ENCODE measurements around the gene ANKRD9.

ANKRD9 gene

GRCh38 chr14:102485693-102486512, 23.7 kb downstream of the ANKRD9 start (continued):
- TF ChIP-seq, protein P1, sequence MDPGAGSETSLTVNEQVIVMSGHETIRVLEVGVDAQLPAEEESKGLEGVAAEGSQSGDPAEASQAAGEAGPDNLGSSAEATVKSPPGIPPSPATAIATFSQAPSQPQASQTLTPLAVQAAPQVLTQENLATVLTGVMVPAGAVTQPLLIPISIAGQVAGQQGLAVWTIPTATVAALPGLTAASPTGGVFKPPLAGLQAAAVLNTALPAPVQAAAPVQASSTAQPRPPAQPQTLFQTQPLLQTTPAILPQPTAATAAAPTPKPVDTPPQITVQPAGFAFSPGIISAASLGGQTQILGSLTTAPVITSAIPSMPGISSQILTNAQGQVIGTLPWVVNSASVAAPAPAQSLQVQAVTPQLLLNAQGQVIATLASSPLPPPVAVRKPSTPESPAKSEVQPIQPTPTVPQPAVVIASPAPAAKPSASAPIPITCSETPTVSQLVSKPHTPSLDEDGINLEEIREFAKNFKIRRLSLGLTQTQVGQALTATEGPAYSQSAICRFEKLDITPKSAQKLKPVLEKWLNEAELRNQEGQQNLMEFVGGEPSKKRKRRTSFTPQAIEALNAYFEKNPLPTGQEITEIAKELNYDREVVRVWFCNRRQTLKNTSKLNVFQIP (CRISPR knock-in tag; IDR thresholded peaks at IDR 0.05; ENCODE audit: borderline replicate concordance, low read depth) = no peak
- TF ChIP-seq OSR1 (CRISPR knock-in tag; IDR thresholded peaks at IDR 0.05) = no peak

GRCh38 chr14:102484316-102484715, 25.3 kb downstream of the ANKRD9 start:
- TF ChIP-seq TCF4 (CRISPR knock-in tag; IDR thresholded peaks at IDR 0.05; ENCODE audit: borderline replicate concordance) (no peak), ZNF8 (CRISPR knock-in tag; IDR thresholded peaks at IDR 0.05) (no peak), OSR1 (CRISPR knock-in tag; IDR thresholded peaks at IDR 0.05) (no peak)
- ATAC-seq = no peak

DNA sequence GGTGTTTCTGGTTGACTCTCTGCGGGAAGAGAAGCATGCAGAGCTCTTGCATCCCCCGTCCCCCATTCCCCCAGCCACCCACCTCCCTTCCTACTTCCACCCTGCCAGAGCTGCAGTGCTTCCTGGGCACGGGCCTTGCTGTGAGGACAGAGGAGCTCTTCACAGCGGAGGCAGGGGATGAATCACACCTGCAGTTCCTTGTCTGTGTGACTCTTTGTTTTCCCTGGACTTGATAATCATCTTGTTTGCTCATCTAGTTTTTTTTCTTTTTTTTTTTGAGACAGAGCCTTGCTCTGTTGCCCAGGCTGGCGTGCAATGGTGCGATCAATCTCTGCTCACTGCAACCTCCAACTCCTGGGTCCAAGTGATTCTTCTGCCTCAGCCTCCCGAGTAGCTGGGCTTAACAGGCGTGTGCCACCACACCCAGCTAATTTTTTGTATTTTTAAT, 27.8 kb downstream of the ANKRD9 start:
- TF ChIP-seq PPARA (CRISPR knock-in tag; IDR thresholded peaks at IDR 0.05; ENCODE audit: borderline replicate concordance) (no peak), GLIS3 (CRISPR knock-in tag; IDR thresholded peaks at IDR 0.05) (no peak), ZNF8 (CRISPR knock-in tag; IDR thresholded peaks at IDR 0.05) (no peak), TSHZ2 (CRISPR knock-in tag; IDR thresholded peaks at IDR 0.05) (no peak), ISL1 (CRISPR knock-in tag; IDR thresholded peaks at IDR 0.05) (no peak), ARNTL (CRISPR knock-in tag; IDR thresholded peaks at IDR 0.05; ENCODE audit: borderline replicate concordance, low read depth) (no peak), TCF4 (CRISPR knock-in tag; IDR thresholded peaks at IDR 0.05; ENCODE audit: borderline replicate concordance) (no peak), CREB5 (CRISPR knock-in tag; IDR thresholded peaks at IDR 0.05; ENCODE audit: low read depth) (no peak)
- TF ChIP-seq, protein P2, sequence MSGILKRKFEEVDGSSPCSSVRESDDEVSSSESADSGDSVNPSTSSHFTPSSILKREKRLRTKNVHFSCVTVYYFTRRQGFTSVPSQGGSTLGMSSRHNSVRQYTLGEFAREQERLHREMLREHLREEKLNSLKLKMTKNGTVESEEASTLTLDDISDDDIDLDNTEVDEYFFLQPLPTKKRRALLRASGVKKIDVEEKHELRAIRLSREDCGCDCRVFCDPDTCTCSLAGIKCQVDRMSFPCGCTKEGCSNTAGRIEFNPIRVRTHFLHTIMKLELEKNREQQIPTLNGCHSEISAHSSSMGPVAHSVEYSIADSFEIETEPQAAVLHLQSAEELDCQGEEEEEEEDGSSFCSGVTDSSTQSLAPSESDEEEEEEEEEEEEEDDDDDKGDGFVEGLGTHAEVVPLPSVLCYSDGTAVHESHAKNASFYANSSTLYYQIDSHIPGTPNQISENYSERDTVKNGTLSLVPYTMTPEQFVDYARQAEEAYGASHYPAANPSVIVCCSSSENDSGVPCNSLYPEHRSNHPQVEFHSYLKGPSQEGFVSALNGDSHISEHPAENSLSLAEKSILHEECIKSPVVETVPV (CRISPR knock-in tag; IDR thresholded peaks at IDR 0.05) = no peak
- ATAC-seq = peak; percentile 53; the same call in 2 of the 3 replicates

- no peak; the same call in 1 of the 3 replicates for ATAC-seq
- TF ChIP-seq RARB (CRISPR knock-in tag; IDR thresholded peaks at IDR 0.05) (no peak), ESRRG (CRISPR knock-in tag; IDR thresholded peaks at IDR 0.05) (no peak), BACH2 (CRISPR knock-in tag; IDR thresholded peaks at IDR 0.05; ENCODE audit: borderline replicate concordance) (no peak), OSR1 (CRISPR knock-in tag; IDR thresholded peaks at IDR 0.05) (no peak), CREB5 (CRISPR knock-in tag; IDR thresholded peaks at IDR 0.05; ENCODE audit: low read depth) (no peak), PPARA (CRISPR knock-in tag; IDR thresholded peaks at IDR 0.05; ENCODE audit: borderline replicate concordance) (no peak), ZNF8 (CRISPR knock-in tag; IDR thresholded peaks at IDR 0.05) (no peak), ARNTL (CRISPR knock-in tag; IDR thresholded peaks at IDR 0.05; ENCODE audit: borderline replicate concordance, low read depth) (no peak), SNAI2 (CRISPR knock-in tag; IDR thresholded peaks at IDR 0.05) (no peak), CSDC2 (CRISPR knock-in tag; IDR thresholded peaks at IDR 0.05) (no peak), TSHZ2 (CRISPR knock-in tag; IDR thresholded peaks at IDR 0.05) (no peak), ZNF70 (CRISPR knock-in tag; IDR thresholded peaks at IDR 0.05) (no peak), ISL1 (CRISPR knock-in tag; IDR thresholded peaks at IDR 0.05) (no peak), ZFP3 (CRISPR knock-in tag; IDR thresholded peaks at IDR 0.05) (no peak), TCF4 (CRISPR knock-in tag; IDR thresholded peaks at IDR 0.05; ENCODE audit: borderline replicate concordance) (no peak)
- TF ChIP-seq, protein P2 (CRISPR knock-in tag; IDR thresholded peaks at IDR 0.05) = no peak
- TF ChIP-seq, protein P1 (CRISPR knock-in tag; IDR thresholded peaks at IDR 0.05; ENCODE audit: borderline replicate concordance, low read depth) = no peak
These were observed 28.2 kb downstream of the ANKRD9 start for GRCh38 chr14:102481371-102481770.
